GM18867 (cell line): ENCODE measurements around the gene TSC22D1.
"Not testable (repeated sequence)": the region's sequence is repeated elsewhere in the genome, so short reads cannot be mapped to it uniquely, and the experiment has no call there.

Source experiments
- ATAC-seq: cut with Tn5 transposase; IDR thresholded peaks from one replicate; pipeline ENCODE4 v1.9.1; 2021; ENCODE audit warnings: mild to moderate bottlenecking, moderate library complexity; ENCODE audit not compliant: unreplicated experiment

Gene TSC22D1

GRCh38 chr13:44573790-44574465 lies 2.2 kb downstream of the TSC22D1 start:
- no peak for ATAC-seq

GRCh38 chr13:44573071-44573470 lies 3.1 kb downstream of the TSC22D1 start:
- no peak for ATAC-seq

GRCh38 chr13:44566601-44567000 lies 9.5 kb downstream of the TSC22D1 start:
- ATAC-seq: no peak

- no peak for ATAC-seq
Measured at GRCh38 chr13:44565881-44566280, 10.2 kb downstream of the TSC22D1 start.

GRCh38 chr13:44564936-44565335 lies 11.2 kb downstream of the TSC22D1 start:
- no peak for ATAC-seq

GRCh38 chr13:44562853-44563252 lies 13.3 kb downstream of the TSC22D1 start:
- not testable (repeated sequence) for ATAC-seq

- ATAC-seq: no peak
Measured at GRCh38 chr13:44561351-44561750, 14.8 kb downstream of the TSC22D1 start.

GRCh38 chr13:44557986-44558385 lies 18.1 kb downstream of the TSC22D1 start:
- ATAC-seq: no peak

GRCh38 chr13:44555207-44555606 lies 20.9 kb downstream of the TSC22D1 start:
- no peak for ATAC-seq

GRCh38 chr13:44549476-44549875 lies 26.7 kb downstream of the TSC22D1 start:
- no peak for ATAC-seq

GRCh38 chr13:44546164-44546563 lies 30.0 kb downstream of the TSC22D1 start:
- no peak for ATAC-seq

GRCh38 chr13:44543369-44543768 lies 32.8 kb downstream of the TSC22D1 start:
- no peak for ATAC-seq

- no peak for ATAC-seq
Measured at GRCh38 chr13:44542361-44542760, 33.8 kb downstream of the TSC22D1 start.

- ATAC-seq: no peak
Measured at GRCh38 chr13:44541601-44542000, 34.5 kb downstream of the TSC22D1 start.

- ATAC-seq: no peak
Measured at GRCh38 chr13:44540761-44541434, 35.2 kb downstream of the TSC22D1 start.

GRCh38 chr13:44537248-44537647 lies 38.9 kb downstream of the TSC22D1 start:
- no peak for ATAC-seq

- ATAC-seq: no peak
Measured at GRCh38 chr13:44523146-44524015, 52.7 kb downstream of the TSC22D1 start.

GRCh38 chr13:44519642-44520041 lies 56.5 kb downstream of the TSC22D1 start:
- ATAC-seq: no peak

GRCh38 chr13:44516771-44517170 lies 59.4 kb downstream of the TSC22D1 start:
- ATAC-seq: no peak

GRCh38 chr13:44514278-44514677 lies 61.9 kb downstream of the TSC22D1 start:
- ATAC-seq: no peak

GRCh38 chr13:44509853-44510252 lies 66.3 kb downstream of the TSC22D1 start:
- not testable (repeated sequence) for ATAC-seq
